ENCODE measurements around the gene RALGPS1.
A peak's percentile ranks its signal among the peaks of the same experiment; 100 is the strongest.

The RALGPS1 gene

GRCh38 chr9:127149463-127150390, 235.1 kb downstream of the RALGPS1 start:
- DNase-seq (ENCODE audit: low spot score) = no peak
- in situ Hi-C loops (cut with MboI; ENCODE audit: low sequenced_read_pairs, unreplicated experiment) = no loop called here
- TF ChIP-seq, protein P1, sequence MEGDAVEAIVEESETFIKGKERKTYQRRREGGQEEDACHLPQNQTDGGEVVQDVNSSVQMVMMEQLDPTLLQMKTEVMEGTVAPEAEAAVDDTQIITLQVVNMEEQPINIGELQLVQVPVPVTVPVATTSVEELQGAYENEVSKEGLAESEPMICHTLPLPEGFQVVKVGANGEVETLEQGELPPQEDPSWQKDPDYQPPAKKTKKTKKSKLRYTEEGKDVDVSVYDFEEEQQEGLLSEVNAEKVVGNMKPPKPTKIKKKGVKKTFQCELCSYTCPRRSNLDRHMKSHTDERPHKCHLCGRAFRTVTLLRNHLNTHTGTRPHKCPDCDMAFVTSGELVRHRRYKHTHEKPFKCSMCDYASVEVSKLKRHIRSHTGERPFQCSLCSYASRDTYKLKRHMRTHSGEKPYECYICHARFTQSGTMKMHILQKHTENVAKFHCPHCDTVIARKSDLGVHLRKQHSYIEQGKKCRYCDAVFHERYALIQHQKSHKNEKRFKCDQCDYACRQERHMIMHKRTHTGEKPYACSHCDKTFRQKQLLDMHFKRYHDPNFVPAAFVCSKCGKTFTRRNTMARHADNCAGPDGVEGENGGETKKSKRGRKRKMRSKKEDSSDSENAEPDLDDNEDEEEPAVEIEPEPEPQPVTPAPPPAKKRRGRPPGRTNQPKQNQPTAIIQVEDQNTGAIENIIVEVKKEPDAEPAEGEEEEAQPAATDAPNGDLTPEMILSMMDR (IDR thresholded peaks at IDR 0.05; ENCODE audit: borderline replicate concordance, control extremely low read depth, extremely low read depth, insufficient read depth, missing control alignments) = no peak

DNA sequence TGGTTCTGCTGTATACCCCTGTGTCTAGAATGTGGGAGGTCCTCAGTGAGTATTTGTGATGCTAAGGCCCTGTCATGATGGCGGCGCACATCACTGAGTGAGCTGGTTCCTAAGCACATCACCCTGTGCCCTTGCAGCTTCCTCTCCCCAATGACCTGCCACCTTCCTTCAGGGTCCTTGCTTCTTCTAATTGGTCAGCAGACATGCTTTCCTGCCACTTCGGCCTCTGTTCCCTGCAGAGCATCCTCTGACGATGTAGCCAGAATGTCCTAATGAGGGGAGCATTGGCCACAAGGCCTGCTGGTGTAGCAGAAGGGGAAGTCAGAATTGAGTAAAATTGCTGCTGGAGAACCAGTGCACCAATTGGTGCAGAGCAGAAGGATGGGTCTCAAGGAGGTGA, 238.9 kb downstream of the RALGPS1 start:
- no peak for DNase-seq (ENCODE audit: low spot score)
- TF ChIP-seq, protein P1 (IDR thresholded peaks at IDR 0.05; ENCODE audit: borderline replicate concordance, control extremely low read depth, extremely low read depth, insufficient read depth, missing control alignments) = no peak
- in situ Hi-C loops (cut with MboI; ENCODE audit: low sequenced_read_pairs, unreplicated experiment) = no loop called here

- TF ChIP-seq, protein P1 (IDR thresholded peaks at IDR 0.05; ENCODE audit: borderline replicate concordance, control extremely low read depth, extremely low read depth, insufficient read depth, missing control alignments) = no peak
- in situ Hi-C loops (cut with MboI; ENCODE audit: low sequenced_read_pairs, unreplicated experiment) = no loop called here
- DNase-seq (ENCODE audit: low spot score) = no peak
Measured at GRCh38 chr9:127154003-127154389, 239.4 kb downstream of the RALGPS1 start.

DNA sequence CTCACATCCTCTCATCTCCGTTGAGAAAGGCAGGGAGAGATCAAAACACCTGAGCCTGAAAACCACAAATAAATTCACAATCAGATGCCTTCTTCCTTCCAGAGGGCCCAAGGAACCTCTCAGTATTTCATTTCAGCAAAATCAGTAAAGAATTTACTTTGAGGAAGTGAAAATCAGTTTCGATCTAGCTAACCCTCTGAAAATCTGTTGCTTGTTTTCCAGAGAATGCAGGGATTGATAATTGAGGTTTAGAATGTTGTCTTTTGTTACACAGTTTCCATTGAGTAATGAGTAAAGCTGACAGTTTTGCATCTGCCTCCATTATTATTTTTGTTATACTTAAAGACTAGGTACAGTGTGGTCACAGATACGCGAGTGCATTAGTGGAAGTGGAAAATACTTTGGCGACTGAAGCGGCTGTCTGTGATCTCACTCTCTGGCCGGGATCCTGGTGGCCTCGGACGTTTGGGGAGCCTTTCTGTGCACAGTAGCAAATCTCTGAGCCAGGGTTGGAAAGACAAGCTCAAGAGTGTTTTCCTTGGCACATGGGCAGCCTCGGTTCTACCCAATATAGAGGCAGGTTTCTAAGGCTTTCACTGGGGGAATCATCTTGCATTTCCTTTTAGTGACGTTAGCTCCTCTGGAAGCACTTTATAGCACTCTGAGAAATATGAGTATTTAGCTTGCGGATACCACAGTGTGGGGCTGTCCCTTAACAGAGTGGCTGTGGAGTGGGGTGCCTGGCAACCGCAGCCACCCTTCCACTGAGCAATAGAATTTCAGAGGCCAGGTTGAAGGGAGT, 240.0 kb downstream of the RALGPS1 start:
- peak; percentile 64 for DNase-seq (ENCODE audit: low spot score)

GRCh38 chr9:127155314-127155960, 240.9 kb downstream of the RALGPS1 start:
- in situ Hi-C loops (cut with MboI; ENCODE audit: low sequenced_read_pairs, unreplicated experiment) = no loop called here
- TF ChIP-seq, protein P1 (IDR thresholded peaks at IDR 0.05; ENCODE audit: borderline replicate concordance, control extremely low read depth, extremely low read depth, insufficient read depth, missing control alignments) = no peak
- DNase-seq (ENCODE audit: low spot score) = no peak

More for the DNA sequence above, 240.0 kb downstream of the RALGPS1 start:
- TF ChIP-seq, protein P1 (IDR thresholded peaks at IDR 0.05; ENCODE audit: borderline replicate concordance, control extremely low read depth, extremely low read depth, insufficient read depth, missing control alignments) = no peak
- in situ Hi-C loops (cut with MboI; ENCODE audit: low sequenced_read_pairs, unreplicated experiment) = no loop called here

GRCh38 chr9:127158786-127159324, 244.3 kb downstream of the RALGPS1 start:
- DNase-seq (ENCODE audit: low spot score) = no peak
- TF ChIP-seq, protein P1 (IDR thresholded peaks at IDR 0.05; ENCODE audit: borderline replicate concordance, control extremely low read depth, extremely low read depth, insufficient read depth, missing control alignments) = no peak
- in situ Hi-C loops (cut with MboI; ENCODE audit: low sequenced_read_pairs, unreplicated experiment) = no loop called here
